NCI-H2107 (cell line): ENCODE measurements around the gene RFTN2.
A peak's percentile ranks its signal among the peaks of the same experiment; 100 is the strongest.
"Not testable (repeated sequence)": the region's sequence is repeated elsewhere in the genome, so short reads cannot be mapped to it uniquely, and the experiment has no call there.

Experiments
- DNase-seq: peaks from one replicate; lab custom pipeline; 2025; lab: John Stamatoyannopoulos, UW

The RFTN2 gene

GRCh38 chr2:197674591-197674990, 796 bp downstream of the RFTN2 start:
- DNase-seq, result no peak

GRCh38 chr2:197674060-197674459, 1.3 kb downstream of the RFTN2 start:
- no peak for DNase-seq

GRCh38 chr2:197673606-197674005, 1.8 kb downstream of the RFTN2 start:
- no peak for DNase-seq

GRCh38 chr2:197673106-197673505, 2.3 kb downstream of the RFTN2 start:
- DNase-seq, result no peak

- DNase-seq, result no peak
Measured at GRCh38 chr2:197672371-197672893, 3.0 kb downstream of the RFTN2 start.

GRCh38 chr2:197669077-197669476, 6.3 kb downstream of the RFTN2 start:
- no peak for DNase-seq

- no peak for DNase-seq
Measured at GRCh38 chr2:197668296-197668695, 7.1 kb downstream of the RFTN2 start.

GRCh38 chr2:197666277-197666676, 9.1 kb downstream of the RFTN2 start:
- no peak for DNase-seq

- DNase-seq, result no peak
Measured at GRCh38 chr2:197661626-197662025, 13.8 kb downstream of the RFTN2 start.

GRCh38 chr2:197657562-197657961, 17.8 kb downstream of the RFTN2 start:
- no peak for DNase-seq

- DNase-seq, result no peak
Measured at GRCh38 chr2:197647961-197648690, 27.3 kb downstream of the RFTN2 start.

GRCh38 chr2:197641666-197642065, 33.7 kb downstream of the RFTN2 start:
- no peak for DNase-seq

- DNase-seq, result not testable (repeated sequence)
Measured at GRCh38 chr2:197640571-197641122, 34.7 kb downstream of the RFTN2 start.

GRCh38 chr2:197633109-197633657, 42.2 kb downstream of the RFTN2 start:
- DNase-seq, result no peak

GRCh38 chr2:197628043-197628500, 47.3 kb downstream of the RFTN2 start:
- no peak for DNase-seq

- no peak for DNase-seq
Measured at GRCh38 chr2:197626965-197627625, 48.3 kb downstream of the RFTN2 start.

GRCh38 chr2:197620133-197620532, 55.3 kb downstream of the RFTN2 start:
- no peak for DNase-seq

- no peak for DNase-seq
Measured at GRCh38 chr2:197615016-197615652, 60.3 kb downstream of the RFTN2 start.

- DNase-seq, result no peak
Measured at GRCh38 chr2:197614532-197614931, 60.9 kb downstream of the RFTN2 start.

- DNase-seq, result peak; percentile 4
Measured at GRCh38 chr2:197613509-197613987, 61.8 kb downstream of the RFTN2 start.

- no peak for DNase-seq
Measured at GRCh38 chr2:197606180-197606579, 69.2 kb downstream of the RFTN2 start.
